ENCODE data around the gene MMP21. TPM values are rescaled to one million over a fixed set of nuclear protein-coding genes. Genes with fewer than 3 reads are reported as not detected.

The MMP21 gene
- polyA plus RNA-seq, 1 experiment, result not detected

- no peaks in the 10 kb centered on the region for H3K27me3 ChIP-seq (ENCODE audit: control insufficient read depth, insufficient read depth, low read length)
- H3K4me3 ChIP-seq (ENCODE audit: low read depth, low read length), result no peak overlapping the region
- CTCF ChIA-PET, result no interaction called here
- no peak for TF ChIP-seq CTCF (IDR thresholded peaks at IDR 0.05; ENCODE audit: insufficient read depth, low read depth, low read length)
- no peak for DNase-seq (ENCODE audit: low read depth)
- POLR2A ChIA-PET, result no interaction called here
- peaks cover 12% of the 10 kb centered on the region for H3K36me3 ChIP-seq (ENCODE audit: control insufficient read depth, insufficient read depth, low read length)
These were observed 12.8 kb upstream of the MMP21 start for GRCh38 chr10:125788156-125789034.

GRCh38 chr10:125785791-125786190 lies 10.2 kb upstream of the MMP21 start:
- Histone ChIP-seq H3K27me3 (ENCODE audit: control insufficient read depth, insufficient read depth, low read length) (no peaks in the 10 kb centered on the region), H3K4me3 (ENCODE audit: low read depth, low read length) (no peak overlapping the region), H3K36me3 (ENCODE audit: control insufficient read depth, insufficient read depth, low read length) (peaks cover 7% of the 10 kb centered on the region)
- ChIA-PET POLR2A (no interaction called here), CTCF (no interaction called here)
- DNase-seq (ENCODE audit: low read depth), result no peak
- no peak for TF ChIP-seq CTCF (IDR thresholded peaks at IDR 0.05; ENCODE audit: insufficient read depth, low read depth, low read length)

GRCh38 chr10:125783957-125784356 lies 8.3 kb upstream of the MMP21 start:
- no peaks in the 10 kb centered on the region; the same call in 1 of the 2 replicates for H3K36me3 ChIP-seq (ENCODE audit: control insufficient read depth, insufficient read depth, low read length)
- DNase-seq (ENCODE audit: low read depth), result no peak
- POLR2A ChIA-PET, result no interaction called here
- H3K27me3 ChIP-seq (ENCODE audit: control insufficient read depth, insufficient read depth, low read length), result no peaks in the 10 kb centered on the region
- TF ChIP-seq CTCF (IDR thresholded peaks at IDR 0.05; ENCODE audit: insufficient read depth, low read depth, low read length), result no peak
- H3K4me3 ChIP-seq (ENCODE audit: low read depth, low read length), result no peak overlapping the region
- CTCF ChIA-PET, result interaction anchor here (0.9 to 1.4 kb wide), 2 partner anchors 18 to 20 kb away, joined by 3 read pairs; no protein-coding TSS in a partner anchor

- no peaks in the 10 kb centered on the region for H3K36me3 ChIP-seq (ENCODE audit: control insufficient read depth, insufficient read depth, low read length)
These were observed 7.8 kb upstream of the MMP21 start for GRCh38 chr10:125783408-125783807.

More at GRCh38 chr10:125783408-125783807, 7.8 kb upstream of the MMP21 start:
- ChIA-PET CTCF (interaction anchor here (1.4 kb wide), 1 partner anchor 18 kb away, joined by 3 read pairs; no protein-coding TSS in a partner anchor), POLR2A (no interaction called here)
- no peak for TF ChIP-seq CTCF (IDR thresholded peaks at IDR 0.05; ENCODE audit: insufficient read depth, low read depth, low read length)
- no peak for DNase-seq (ENCODE audit: low read depth)
- Histone ChIP-seq H3K27me3 (ENCODE audit: control insufficient read depth, insufficient read depth, low read length) (no peaks in the 10 kb centered on the region), H3K4me3 (ENCODE audit: low read depth, low read length) (no peak overlapping the region)
